Common myeloid progenitor, CD34-positive (primary cell): ENCODE data around the gene KNTC1.
"Not testable (repeated sequence)": the region's sequence is repeated elsewhere in the genome, so short reads cannot be mapped to it uniquely, and the experiment has no call there.

Experiments
- CTCF ChIA-PET: fragments of 350-600 bp; sonication (Branson Sonifier 250); formaldehyde crosslinking; loops from one replicate; lab custom pipeline; 2021; ENCODE audit warnings: antibody characterized with exemption; lab: Charles Lee
- POLR2A ChIA-PET: fragments of 350-600 bp; sonication (Branson Sonifier 250); formaldehyde crosslinking; loops from one replicate; lab custom pipeline; 2021; ENCODE audit warnings: antibody characterized with exemption; lab: Charles Lee
- DNase-seq, 3 donors: peaks; one replicate each; pipeline versions ENCODE4 v3.0.0 to v3.0.0-alpha.2; 2013
- H3K27ac ChIP-seq, 2 experiments: 1 replicate in 1 of 2; 2 replicates in 1 of 2; pipeline ENCODE4 v1.7.0; 2013; ENCODE audit warnings: inconsistent platforms in 2 of 2, low read length in 2 of 2, mild to moderate bottlenecking in 2 of 2, low read depth in 1 of 2, moderate library complexity in 1 of 2; ENCODE audit not compliant: severe bottlenecking in 2 of 2, insufficient read depth in 1 of 2, poor library complexity in 1 of 2
- H3K27me3 ChIP-seq, 5 experiments: replicated peaks in 2 of 5; 1 replicate in 3 of 5; 2 replicates in 2 of 5; pipeline versions ENCODE4 v1.6.1 to v1.7.0; 2013; ENCODE audit warnings: low read length in 4 of 5, mild to moderate bottlenecking in 2 of 5, moderate library complexity in 2 of 5, inconsistent platforms in 1 of 5; ENCODE audit not compliant: insufficient read depth in 5 of 5, control insufficient read depth in 4 of 5
- H3K36me3 ChIP-seq, 4 experiments: 1 replicate in 2 of 4; 2 replicates in 2 of 4; pipeline versions ENCODE4 v1.6.1 to v1.7.0; 2013; ENCODE audit warnings: low read length in 3 of 4, control low read depth in 1 of 4, mild to moderate bottlenecking in 1 of 4; ENCODE audit not compliant: control insufficient read depth in 4 of 4, insufficient read depth in 4 of 4
- H3K4me1 ChIP-seq, 4 experiments: 1 replicate in 3 of 4; 2 replicates in 1 of 4; pipeline versions ENCODE4 v1.6.1 to v1.7.1; 2013; ENCODE audit warnings: low read length in 3 of 4, mild to moderate bottlenecking in 3 of 4, control low read depth in 1 of 4, inconsistent platforms in 1 of 4, moderate library complexity in 1 of 4; ENCODE audit not compliant: control insufficient read depth in 4 of 4, insufficient read depth in 4 of 4; ENCODE audit errors: control extremely low read depth in 1 of 4
- H3K4me3 ChIP-seq, 7 experiments: 1 replicate in 4 of 7; 2 replicates in 3 of 7; pipeline versions ENCODE4 v1.5.1 to v1.7.0; 2013; ENCODE audit warnings: mild to moderate bottlenecking in 7 of 7, low read length in 6 of 7, moderate library complexity in 6 of 7, inconsistent platforms in 2 of 7, low read depth in 2 of 7, control low read depth in 1 of 7; ENCODE audit not compliant: insufficient read depth in 4 of 7, control insufficient read depth in 1 of 7; ENCODE audit errors: extremely low read depth in 1 of 7
- H3K9me3 ChIP-seq, 5 experiments: 1 replicate in 4 of 5; 2 replicates in 1 of 5; pipeline versions ENCODE4 v1.6.1 to v1.7.1; 2013; ENCODE audit warnings: low read length in 4 of 5, mild to moderate bottlenecking in 2 of 5, inconsistent platforms in 1 of 5, low read depth in 1 of 5, moderate library complexity in 1 of 5; ENCODE audit not compliant: control insufficient read depth in 4 of 5, insufficient read depth in 2 of 5; ENCODE audit errors: control extremely low read depth in 1 of 5
- WGBS: methylation state at CpG from one replicate; pipeline ENCODE4 v1.1.5; 2013; ENCODE audit not compliant: insufficient coverage; 5-methylcytosine and 5-hydroxymethylcytosine counted together

The KNTC1 gene

DNA sequence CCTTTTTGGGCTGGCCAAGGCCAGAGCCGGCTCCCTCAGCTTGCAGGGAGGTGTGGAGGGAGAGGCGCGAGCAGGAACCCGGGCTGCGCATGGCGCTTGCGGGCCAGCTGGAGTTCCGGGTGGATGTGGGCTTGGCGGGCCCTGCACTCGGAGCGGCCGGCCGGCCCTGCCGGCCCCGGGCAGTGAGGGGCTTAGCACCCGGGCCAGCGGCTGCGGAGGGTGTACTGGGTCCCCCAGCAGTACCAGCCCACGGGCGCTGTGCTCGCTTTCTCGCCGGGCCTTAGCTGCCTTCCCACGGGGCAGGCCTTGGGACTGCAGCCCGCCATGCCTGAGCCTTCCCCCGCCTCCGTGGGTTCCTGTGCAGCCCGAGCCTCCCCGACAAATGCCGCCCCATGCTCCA is 64.9 kb downstream of the KNTC1 start:
- 100% methylated on average over 14 of the region's 30 CpGs for WGBS
- POLR2A ChIA-PET: not testable (repeated sequence)

DNA sequence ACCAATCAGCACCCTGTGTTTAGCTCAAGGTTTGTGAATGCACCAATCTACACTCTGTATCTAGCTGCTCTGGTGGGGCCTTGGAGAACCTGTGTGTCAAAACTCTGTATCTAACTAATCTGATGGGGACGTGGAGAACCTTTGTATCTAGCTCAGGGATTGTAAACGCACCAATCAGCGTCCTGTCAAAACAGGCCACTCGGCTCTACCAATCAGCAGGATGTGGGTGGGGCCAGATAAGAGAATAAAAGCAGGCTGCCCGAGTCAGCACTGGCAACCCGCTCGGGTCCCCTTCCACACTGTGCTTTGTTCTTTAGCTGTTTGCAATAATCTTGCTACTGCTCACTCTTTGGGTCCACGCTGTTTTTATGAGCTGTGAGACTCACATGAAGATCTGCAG is 65.5 kb downstream of the KNTC1 start:
- H3K4me3 ChIP-seq, H3K27ac ChIP-seq, H3K9me3 ChIP-seq, H3K27me3 ChIP-seq, POLR2A ChIA-PET, DNase-seq, H3K4me1 ChIP-seq: not testable (repeated sequence)
- H3K36me3 ChIP-seq: peaks cover 4 to 50% (median 30%) of the 10 kb centered on the region in 4 experiments
- WGBS: 59% methylated on average over 2 of the region's 8 CpGs
- CTCF ChIA-PET: interaction anchor here (0.6 kb wide), 1 partner anchor 78 kb away, joined by 3 read pairs; no protein-coding TSS in a partner anchor

More for the DNA sequence above, 64.9 kb downstream of the KNTC1 start:
- H3K36me3 ChIP-seq: peaks cover 4 to 52% (median 30%) of the 10 kb centered on the region in 4 experiments
- H3K9me3 ChIP-seq, H3K27ac ChIP-seq, H3K27me3 ChIP-seq, H3K4me1 ChIP-seq, H3K4me3 ChIP-seq, CTCF ChIA-PET, DNase-seq: not testable (repeated sequence)

DNA sequence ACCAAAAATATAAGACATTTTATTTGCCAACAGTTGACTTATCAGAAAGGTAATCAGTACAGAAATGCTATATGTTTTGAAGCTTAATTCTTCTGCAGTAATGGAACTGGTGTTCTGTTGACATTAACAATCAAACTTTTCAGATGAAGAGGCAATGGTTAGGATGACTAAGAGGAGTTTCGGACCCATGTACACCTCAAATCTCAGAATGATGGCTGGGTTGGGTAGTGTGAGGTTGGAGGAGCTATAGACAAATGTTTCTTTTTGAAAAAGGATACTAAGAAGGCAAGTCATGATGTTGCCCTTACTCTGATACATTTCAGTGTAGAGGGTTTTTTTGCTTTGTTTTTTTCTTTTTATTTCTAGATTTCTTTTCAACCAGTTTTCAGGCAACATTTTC is 66.9 kb downstream of the KNTC1 start:
- WGBS: 92% methylated on average over 1 of the region's 1 CpG
- no peaks in the 10 kb centered on the region for H3K4me1 ChIP-seq
- no peak for DNase-seq
- POLR2A ChIA-PET: no interaction called here
- H3K27ac ChIP-seq: no peak overlapping the region
- H3K4me3 ChIP-seq: no peak overlapping the region
- no peaks in the 10 kb centered on the region for H3K27me3 ChIP-seq
- CTCF ChIA-PET: interaction anchor here (0.7 kb wide), 1 partner anchor 1793 kb away, joined by 3 read pairs; no protein-coding TSS in a partner anchor
- peaks cover 2 to 48% (median 26%) of the 10 kb centered on the region in 4 experiments for H3K36me3 ChIP-seq
- H3K9me3 ChIP-seq: no peaks in the 10 kb centered on the region

DNA sequence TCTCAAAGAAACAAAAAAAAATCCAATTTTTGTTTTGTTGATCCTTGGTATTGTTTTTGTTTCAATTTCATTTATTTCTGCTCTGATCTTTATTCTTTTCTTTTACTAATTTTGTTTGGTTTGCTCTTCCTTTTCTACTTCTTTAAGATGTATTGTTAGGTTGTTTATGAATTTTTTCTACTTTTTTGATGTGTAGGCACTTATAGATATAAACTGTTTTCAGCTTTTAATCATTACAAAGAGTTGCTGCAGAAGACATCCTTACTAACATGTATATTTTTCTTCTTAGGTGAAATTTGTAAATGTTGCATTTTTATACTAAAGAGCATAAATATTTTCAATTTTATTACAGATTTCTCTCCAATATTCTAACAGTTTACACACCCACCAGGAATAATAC is 69.8 kb downstream of the KNTC1 start:
- Histone ChIP-seq H3K36me3 (peaks cover 0 to 34% (median 19%) of the 10 kb centered on the region in 4 experiments), H3K27ac (no peak overlapping the region), H3K9me3 (no peaks in the 10 kb centered on the region), H3K4me3 (no peak overlapping the region), H3K27me3 (no peaks in the 10 kb centered on the region), H3K4me1 (no peaks in the 10 kb centered on the region)
- DNase-seq: no peak
- ChIA-PET POLR2A (no interaction called here), CTCF (interaction anchor here (0.6 kb wide), 1 partner anchor 930 kb away, joined by 4 read pairs; no protein-coding TSS in a partner anchor)

DNA sequence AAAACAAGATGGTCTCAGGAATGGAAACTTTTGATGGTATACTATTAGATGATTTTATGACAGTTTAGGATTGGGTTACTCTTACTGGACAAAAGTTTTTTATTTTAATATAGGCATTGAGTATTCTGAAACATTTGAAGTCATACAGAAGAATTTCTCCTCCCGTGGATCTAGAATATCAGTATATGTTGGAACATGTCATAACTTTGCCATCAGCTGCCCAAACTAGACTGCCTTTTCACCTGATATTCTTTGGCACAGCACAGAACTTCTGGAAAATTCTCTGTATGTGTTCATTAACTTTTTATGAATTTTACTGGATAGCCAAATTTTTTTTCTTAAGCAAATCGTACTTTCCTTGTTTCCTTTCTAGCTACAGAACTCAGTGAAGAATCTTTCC is 75.4 kb downstream of the KNTC1 start:
- no peak for DNase-seq
- Histone ChIP-seq H3K27ac (no peak overlapping the region), H3K27me3 (no peaks in the 10 kb centered on the region), H3K4me3 (no peak overlapping the region), H3K36me3 (peaks cover 8 to 50% (median 19%) of the 10 kb centered on the region in 4 experiments), H3K4me1 (no peaks in the 10 kb centered on the region), H3K9me3 (no peaks in the 10 kb centered on the region)
- 80% methylated on average over 1 of the region's 2 CpGs for WGBS
- ChIA-PET CTCF (interaction anchor here (1.3 kb wide), 1 partner anchor 20 kb away, joined by 3 read pairs; no protein-coding TSS in a partner anchor), POLR2A (no interaction called here)

DNA sequence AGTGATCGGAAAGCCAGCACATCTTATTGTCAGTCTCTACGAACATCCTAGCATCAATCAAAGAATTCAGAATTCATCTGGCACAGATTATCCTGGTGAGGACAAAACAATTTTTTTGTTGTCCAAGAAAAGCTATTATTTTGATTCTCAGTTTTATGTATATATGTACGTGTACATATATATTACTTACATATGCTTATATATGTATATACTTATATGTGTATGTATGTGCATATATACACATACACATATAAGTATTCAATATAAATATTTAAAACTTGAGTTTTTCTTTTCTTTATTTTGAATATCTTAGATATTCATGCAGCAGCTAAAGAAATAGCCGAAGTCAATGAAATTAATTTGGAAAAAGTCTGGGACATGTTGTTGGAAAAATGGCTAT is 77.9 kb downstream of the KNTC1 start:
- Histone ChIP-seq H3K27ac (no peak overlapping the region), H3K27me3 (no peaks in the 10 kb centered on the region), H3K4me3 (no peak overlapping the region), H3K36me3 (peaks cover 3 to 61% (median 27%) of the 10 kb centered on the region in 4 experiments), H3K9me3 (no peaks in the 10 kb centered on the region), H3K4me1 (no peaks in the 10 kb centered on the region)
- ChIA-PET CTCF (interaction anchor here (0.6 to 1.3 kb wide), 3 partner anchors 33 to 279 kb away, joined by 3 to 4 read pairs (median 3); partner anchors contain the start of gene DENR), POLR2A (no interaction called here)
- no peak for DNase-seq
- 100% methylated on average over 1 of the region's 4 CpGs for WGBS

DNA sequence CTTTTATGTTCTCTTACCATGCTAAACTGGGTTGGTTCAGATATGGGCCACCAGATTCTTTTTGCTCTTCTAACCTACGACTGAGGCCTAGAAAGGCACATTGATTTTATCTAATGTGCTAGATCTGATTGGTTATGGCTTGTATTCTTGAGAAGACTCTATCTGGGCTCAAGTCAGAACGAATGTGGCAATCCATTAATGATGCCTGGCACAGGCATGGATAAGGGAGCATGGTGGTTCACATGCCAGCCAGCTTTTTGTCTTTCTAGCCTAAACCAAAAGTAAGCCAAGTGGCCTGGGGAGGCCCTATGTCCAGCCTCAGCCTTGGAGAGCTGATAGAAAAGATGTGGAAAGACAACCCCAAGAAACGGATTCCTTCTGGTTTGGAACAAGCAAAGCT is 82.7 kb downstream of the KNTC1 start:
- H3K27me3 ChIP-seq: no peaks in the 10 kb centered on the region
- no peaks in the 10 kb centered on the region for H3K4me1 ChIP-seq
- no peak for DNase-seq
- CTCF ChIA-PET: no interaction called here
- H3K36me3 ChIP-seq: peaks cover 21 to 75% (median 43%) of the 10 kb centered on the region in 4 experiments
- POLR2A ChIA-PET: no interaction called here
- no peak overlapping the region for H3K27ac ChIP-seq
- WGBS: 100% methylated on average over 1 of the region's 3 CpGs
- no peaks in the 10 kb centered on the region for H3K9me3 ChIP-seq
- H3K4me3 ChIP-seq: no peak overlapping the region
